A673 (cell line): Measurements from ENCODE around the gene RESP18. TPM values are rescaled to one million over a fixed set of nuclear protein-coding genes. Genes with fewer than 3 reads are reported as not detected.

Experiments
- BruUV-seq: library from RNA; stranded (reverse); fragments of 400-500 nt; replicated peaks from 2 replicates; lab custom pipeline; 2021; lab: Mats Ljungman, UMichigan
- CTCF ChIA-PET: fragments of 300-600 bp; sonication (Branson Sonifier 250); formaldehyde crosslinking; loops from one replicate; lab custom pipeline; 2022; ENCODE audit warnings: antibody characterized with exemption; lab: Charles Lee
- POLR2A ChIA-PET: fragments of 300-600 bp; sonication (Branson Sonifier 250); formaldehyde crosslinking; loops from one replicate; lab custom pipeline; 2022; ENCODE audit warnings: antibody characterized with exemption; ENCODE audit not compliant: low non-redundant PET; lab: Charles Lee
- DNase-seq: peaks from one replicate; pipeline ENCODE4 v3.0.0-alpha.2; 2015; ENCODE audit warnings: low spot score
- H3K27ac ChIP-seq: fragments of 200-600 bp; sonication (generic); 2 replicates; pipeline ENCODE4 v1.5.1; 2016; ENCODE audit warnings: mixed run types, low read depth, mild to moderate bottlenecking, mixed read lengths, antibody characterized with exemption, low read length; ENCODE audit not compliant: poor library complexity, severe bottlenecking
- H3K27me3 ChIP-seq: fragments of 200-600 bp; sonication (generic); replicated peaks from 2 replicates; pipeline ENCODE4 v1.6.1; 2017; ENCODE audit warnings: mixed run types, low read depth, mild to moderate bottlenecking, mixed read lengths, antibody characterized with exemption, low read length; ENCODE audit not compliant: insufficient read depth, poor library complexity
- H3K36me3 ChIP-seq: fragments of 200-600 bp; sonication (generic); 2 replicates; pipeline ENCODE4 v1.6.1; 2016; ENCODE audit warnings: mixed run types, mild to moderate bottlenecking, mixed read lengths, antibody characterized with exemption, low read length; ENCODE audit not compliant: insufficient read depth, poor library complexity, severe bottlenecking
- H3K4me1 ChIP-seq: fragments of 200-600 bp; sonication (generic); 2 replicates; pipeline ENCODE4 v1.6.1; 2017; ENCODE audit warnings: mixed run types, mild to moderate bottlenecking, mixed read lengths, antibody characterized with exemption, low read length; ENCODE audit not compliant: insufficient read depth, poor library complexity, severe bottlenecking
- H3K4me3 ChIP-seq: fragments of 200-600 bp; sonication (generic); 2 replicates; pipeline ENCODE4 v1.5.1; 2016; ENCODE audit warnings: low read depth, mixed run types, mild to moderate bottlenecking, mixed read lengths, low read length; ENCODE audit not compliant: poor library complexity, severe bottlenecking
- H3K9me3 ChIP-seq: fragments of 200-600 bp; sonication (generic); 2 replicates; pipeline ENCODE4 v1.6.1; 2016; ENCODE audit warnings: mixed run types, low read depth, mild to moderate bottlenecking, mixed read lengths, antibody characterized with exemption, low read length; ENCODE audit not compliant: poor library complexity, severe bottlenecking
- CTCF ChIP-seq: fragments of 300-800, 200-600 bp; sonication (generic); conservative IDR thresholded peaks from 2 replicates; pipeline ENCODE4 v1.5.1; 2017; ENCODE audit warnings: low read depth, mild to moderate bottlenecking, antibody characterized with exemption, low read length, moderate library complexity, mixed read lengths
- EZH2 ChIP-seq: fragments of 200-600 bp; sonication (generic); IDR thresholded peaks from 2 replicates; pipeline ENCODE4 v1.6.1; 2017; ENCODE audit warnings: borderline replicate concordance, low read depth, mild to moderate bottlenecking, mixed read lengths, antibody characterized with exemption, low read length; ENCODE audit not compliant: poor library complexity, severe bottlenecking
- intact Hi-C: fragments of 100-400 bp; cut with micrococcal nuclease; formaldehyde crosslinking; loops from one replicate; pipeline ENCODE4 v1.10.0; 2022; ENCODE audit not compliant: unreplicated experiment
- total RNA-seq: library from RNA; stranded (reverse); gene quantifications from 2 replicates; pipeline ENCODE4 v1.2.3, GENCODE V29; 2021

Gene RESP18
- total RNA-seq, 1 experiment from 2014 or later, result not detected

GRCh38 chr2:219344751-219345430, 12.3 kb upstream of the RESP18 start:
- H3K36me3 ChIP-seq, result no peaks in the 10 kb centered on the region
- intact Hi-C loops, result no loop called here
- peak; percentile 15 for DNase-seq
- BruUV-seq, result no TSS peak
- H3K9me3 ChIP-seq, result no peaks in the 10 kb centered on the region
- H3K4me1 ChIP-seq, result no peaks in the 10 kb centered on the region
- TF ChIP-seq EZH2 (no peak), CTCF (no peak)
- ChIA-PET POLR2A (no interaction called here), CTCF (no interaction called here)
- no peak overlapping the region for H3K4me3 ChIP-seq
- H3K27me3 ChIP-seq, result peaks cover 31% of the 10 kb centered on the region
- no peak overlapping the region for H3K27ac ChIP-seq

GRCh38 chr2:219335373-219335786, 2.8 kb upstream of the RESP18 start:
- DNase-seq, result no peak
- CTCF ChIA-PET, result no interaction called here

GRCh38 chr2:219334076-219334475, 1.5 kb upstream of the RESP18 start:
- H3K9me3 ChIP-seq, result no peaks in the 10 kb centered on the region
- no peak for DNase-seq
- intact Hi-C loops, result no loop called here
- no TSS peak for BruUV-seq
- ChIA-PET CTCF (no interaction called here), POLR2A (no interaction called here)
- TF ChIP-seq CTCF (no peak), EZH2 (no peak)
- no peaks in the 10 kb centered on the region for H3K36me3 ChIP-seq
- no peak overlapping the region for H3K27ac ChIP-seq
- H3K4me3 ChIP-seq, result no peak overlapping the region
- no peaks in the 10 kb centered on the region for H3K4me1 ChIP-seq
- peaks cover 91% of the 10 kb centered on the region for H3K27me3 ChIP-seq

More at GRCh38 chr2:219335373-219335786, 2.8 kb upstream of the RESP18 start:
- no peaks in the 10 kb centered on the region for H3K36me3 ChIP-seq
- no TSS peak for BruUV-seq
- H3K4me1 ChIP-seq, result no peaks in the 10 kb centered on the region
- peaks cover 78% of the 10 kb centered on the region for H3K27me3 ChIP-seq
- POLR2A ChIA-PET, result interaction anchor here (0.6 kb wide), 1 partner anchor 187 kb away, joined by 3 read pairs; no protein-coding TSS in a partner anchor
- H3K27ac ChIP-seq, result no peak overlapping the region
- intact Hi-C loops, result no loop called here
- TF ChIP-seq EZH2, result no peak
- TF ChIP-seq CTCF, result no peak
- H3K4me3 ChIP-seq, result no peak overlapping the region
- H3K9me3 ChIP-seq, result no peaks in the 10 kb centered on the region
